Type B pancreatic cell (in vitro differentiated cells): ENCODE results near the gene KLF13. TPM values are rescaled to one million over a fixed set of nuclear protein-coding genes. Genes with fewer than 3 reads are reported as not detected.

Experiments
- DNase-seq: peaks from one replicate; pipeline ENCODE4 v3.0.0; 2021; ENCODE audit warnings: mixed read lengths; ENCODE audit not compliant: unreplicated experiment; ENCODE audit errors: extremely low spot score
- H3K27ac Mint-ChIP-seq: 2 replicates; pipeline ENCODE4 v1.8.0; 2021; ENCODE audit warnings: mild to moderate bottlenecking, mixed read lengths
- H3K27me3 Mint-ChIP-seq: 2 replicates; pipeline ENCODE4 v1.8.0; 2021; ENCODE audit warnings: mixed read lengths
- H3K36me3 Mint-ChIP-seq: 2 replicates; pipeline ENCODE4 v1.8.0; 2021; ENCODE audit warnings: mixed read lengths
- H3K4me1 Mint-ChIP-seq: one replicate; pipeline ENCODE4 v1.8.0; 2021; ENCODE audit warnings: mixed read lengths; ENCODE audit not compliant: unreplicated experiment
- H3K4me3 Mint-ChIP-seq: 2 replicates; pipeline ENCODE4 v1.8.0; 2021; ENCODE audit warnings: mild to moderate bottlenecking, mixed read lengths
- H3K9me3 Mint-ChIP-seq: 2 replicates; pipeline ENCODE4 v1.8.0; 2021; ENCODE audit warnings: mixed read lengths
- CTCF ChIP-seq: fragments of 200-600 bp; sonication (generic); conservative IDR thresholded peaks from 2 replicates; pipeline ENCODE4 v1.5.0; 2021; ENCODE audit warnings: antibody characterized with exemption, mild to moderate bottlenecking
- total RNA-seq: library from RNA; stranded (reverse); gene quantifications from 2 replicates; pipeline ENCODE4 v1.2.1, GENCODE V29; 2021; ENCODE audit warnings: low replicate concordance

The KLF13 gene
- total RNA-seq, 1 donor from 2014 or later: 38.6 TPM

DNA sequence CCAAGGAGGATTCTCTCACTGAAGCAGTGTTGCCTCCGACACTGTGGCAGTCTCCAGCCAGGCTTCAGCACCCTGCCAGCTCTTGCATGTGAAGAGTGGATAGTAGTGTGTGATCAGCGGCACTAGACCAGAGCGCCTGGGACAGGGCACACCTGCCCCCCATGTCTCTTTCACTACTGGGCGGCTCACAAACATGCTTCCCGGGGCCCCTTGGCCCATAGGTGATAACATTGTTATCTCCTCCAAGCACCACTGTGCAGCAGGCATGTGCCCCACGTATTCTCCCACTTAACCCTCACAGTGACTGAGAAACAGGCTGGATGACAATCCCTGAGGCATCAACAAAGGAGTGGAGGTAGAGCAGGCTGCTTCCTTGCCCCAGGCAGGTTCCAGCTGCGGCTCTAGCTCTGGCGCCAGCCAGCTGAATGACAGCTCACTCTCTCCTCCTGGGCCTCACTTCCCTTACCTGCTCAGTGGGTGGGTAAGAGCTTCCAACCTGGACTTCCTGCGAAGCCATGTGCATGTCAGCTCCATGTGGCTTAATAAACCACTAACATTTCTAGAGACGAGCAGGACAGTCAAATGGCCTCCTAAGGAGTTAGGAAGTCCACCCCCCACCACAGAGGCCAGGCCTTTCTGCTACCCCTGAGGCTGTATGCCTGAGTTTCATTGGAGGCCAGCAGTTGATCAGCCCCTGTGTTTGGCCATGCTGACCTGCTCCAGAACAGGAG, 37.8 kb downstream of the KLF13 start:
- Mint-ChIP-seq H3K27ac (peak overlapping the region; percentile 93), H3K9me3 (no peaks in the 10 kb centered on the region), H3K4me3 (no peak overlapping the region), H3K36me3 (peaks cover under 1% of the 10 kb centered on the region), H3K4me1 (peaks cover 51% of the 10 kb centered on the region), H3K27me3 (no peaks in the 10 kb centered on the region)
- no peak for TF ChIP-seq CTCF
- DNase-seq: no peak

- Mint-ChIP-seq H3K27me3 (no peaks in the 10 kb centered on the region), H3K9me3 (no peaks in the 10 kb centered on the region), H3K4me1 (peaks cover 49% of the 10 kb centered on the region), H3K36me3 (peaks cover 7% of the 10 kb centered on the region), H3K4me3 (no peak overlapping the region), H3K27ac (no peak overlapping the region)
- DNase-seq: no peak
- TF ChIP-seq CTCF: no peak
Observed at GRCh38 chr15:31365032-31365654, 38.5 kb downstream of the KLF13 start.

GRCh38 chr15:31365655-31366127, 39.1 kb downstream of the KLF13 start:
- H3K4me1 Mint-ChIP-seq: peaks cover 51% of the 10 kb centered on the region
- no peaks in the 10 kb centered on the region for H3K27me3 Mint-ChIP-seq
- DNase-seq: no peak
- H3K27ac Mint-ChIP-seq: peak overlapping the region; percentile 74
- H3K9me3 Mint-ChIP-seq: no peaks in the 10 kb centered on the region
- H3K4me3 Mint-ChIP-seq: peak overlapping the region; percentile 17
- peaks cover 7% of the 10 kb centered on the region for H3K36me3 Mint-ChIP-seq
- peak; percentile 48 for TF ChIP-seq CTCF

DNA sequence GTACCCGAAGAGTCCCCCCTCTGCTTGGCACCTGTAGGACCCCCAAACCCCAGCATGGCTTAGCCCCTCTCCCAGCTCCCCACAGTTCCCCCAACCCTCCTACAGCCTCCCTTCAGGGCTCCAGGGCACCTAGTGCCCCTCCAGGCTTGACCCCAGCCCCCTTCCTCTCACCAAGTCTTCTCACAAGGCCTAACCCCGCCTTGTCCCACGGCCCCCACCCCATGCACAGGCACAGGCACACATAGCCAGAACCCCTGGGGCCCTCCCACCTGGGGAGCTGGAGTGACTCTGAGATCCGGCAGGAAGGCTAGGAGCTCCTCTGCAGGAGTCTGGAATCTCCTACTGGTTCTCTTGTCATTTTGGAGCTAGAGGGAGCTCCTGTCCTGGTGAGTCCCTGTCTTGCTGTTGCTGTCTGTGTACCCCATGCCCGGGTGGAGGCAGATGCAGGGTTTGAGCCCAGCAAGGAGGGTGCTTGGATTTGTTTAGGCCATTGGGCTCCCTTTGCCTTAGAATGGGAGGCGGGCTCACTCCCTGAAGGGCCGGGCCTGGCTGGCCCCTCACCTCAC, 39.6 kb downstream of the KLF13 start:
- Mint-ChIP-seq H3K27me3 (no peaks in the 10 kb centered on the region), H3K36me3 (peaks cover 7% of the 10 kb centered on the region), H3K4me1 (peaks cover 51% of the 10 kb centered on the region), H3K27ac (peak overlapping the region; percentile 74), H3K9me3 (no peaks in the 10 kb centered on the region), H3K4me3 (peak overlapping the region; percentile 17)
- no peak for TF ChIP-seq CTCF
- no peak for DNase-seq

- Mint-ChIP-seq H3K4me1 (peaks cover 44% of the 10 kb centered on the region), H3K36me3 (peaks cover 7% of the 10 kb centered on the region), H3K4me3 (no peak overlapping the region), H3K9me3 (no peaks in the 10 kb centered on the region), H3K27me3 (no peaks in the 10 kb centered on the region), H3K27ac (no peak overlapping the region)
- TF ChIP-seq CTCF: no peak
- DNase-seq: no peak
Observed at GRCh38 chr15:31367021-31367729, 40.5 kb downstream of the KLF13 start.
